Measurements from ENCODE around the gene ZNF48.
A peak's percentile ranks its signal among the peaks of the same experiment; 100 is the strongest.
"Not testable (repeated sequence)": the region's sequence is repeated elsewhere in the genome, so short reads cannot be mapped to it uniquely, and the experiment has no call there.

The ZNF48 gene

GRCh38 chr16:30378236-30379157, 16.7 kb upstream of the ZNF48 start:
- peak; percentile 91 for DNase-seq

GRCh38 chr16:30379158-30379783, 15.9 kb upstream of the ZNF48 start:
- no peak for DNase-seq

- DNase-seq, result no peak
These were observed 15.0 kb upstream of the ZNF48 start for GRCh38 chr16:30380072-30380802.

GRCh38 chr16:30380803-30381208, 14.4 kb upstream of the ZNF48 start:
- no peak for DNase-seq

GRCh38 chr16:30381291-30382041, 13.8 kb upstream of the ZNF48 start:
- no peak for DNase-seq

- no peak for DNase-seq
These were observed 12.9 kb upstream of the ZNF48 start, which contains the start of gene SEPTIN1 for GRCh38 chr16:30382111-30382881. Gene SEPTIN1, minus strand, starts transcription at chr16:30382561. Its CDS starts 19 bp downstream, at chr16:30382542.

- no peak for DNase-seq
These were observed 11.7 kb upstream of the ZNF48 start for GRCh38 chr16:30383521-30383920.

- DNase-seq, result no peak
These were observed 547 bp upstream of the ZNF48 start for GRCh38 chr16:30394592-30395154.

GRCh38 chr16:30395992-30396585, 869 bp downstream of the ZNF48 start:
- DNase-seq, result peak; percentile 16

- not testable (repeated sequence) for DNase-seq
These were observed 1.4 kb downstream of the ZNF48 start for GRCh38 chr16:30396627-30397026.

GRCh38 chr16:30397056-30397455, 1.8 kb downstream of the ZNF48 start:
- no peak for DNase-seq

- no peak for DNase-seq
These were observed 2.8 kb downstream of the ZNF48 start for GRCh38 chr16:30397776-30398660.

- DNase-seq, result no peak
These were observed 3.6 kb downstream of the ZNF48 start for GRCh38 chr16:30398661-30399434.

- DNase-seq, result no peak
These were observed 4.4 kb downstream of the ZNF48 start for GRCh38 chr16:30399435-30400186.

- no peak for DNase-seq
These were observed 6.7 kb downstream of the ZNF48 start for GRCh38 chr16:30401768-30402425.

GRCh38 chr16:30406795-30407101, 11.5 kb downstream of the ZNF48 start:
- DNase-seq, result no peak

- peak; percentile 57 for DNase-seq
These were observed 12.0 kb downstream of the ZNF48 start, which contains the start of gene ZNF771 for GRCh38 chr16:30407102-30407803. Gene ZNF771, plus strand, starts transcription at chr16:30407606. Its CDS starts 448 bp downstream, at chr16:30408054.

Measured in NCI-H1048 (cell line).